Mononuclear cell (primary cell): ENCODE data around the gene TBX1. TPM values are rescaled to one million over a fixed set of nuclear protein-coding genes. Genes with fewer than 3 reads are reported as not detected.

Source experiments
- H3K27me3 ChIP-seq: 2 replicates; pipeline ENCODE4 v1.6.0; 2011; ENCODE audit warnings: low read length, control low read depth; ENCODE audit not compliant: insufficient read depth
- H3K4me1 ChIP-seq: 2 replicates; pipeline ENCODE4 v1.5.1; 2011; ENCODE audit warnings: mild to moderate bottlenecking, low read length, control low read depth; ENCODE audit not compliant: insufficient read depth
- H3K4me3 ChIP-seq: 2 replicates; pipeline ENCODE4 v1.5.1; 2011; ENCODE audit warnings: mild to moderate bottlenecking, low read length, moderate library complexity
- H3K9me3 ChIP-seq: 2 replicates; pipeline ENCODE4 v1.5.1; 2011; ENCODE audit warnings: low read depth, mild to moderate bottlenecking, control low read depth, low read length
- total RNA-seq: library from RNA; depleted of rRNA; stranded (reverse); fragments of >200 nt; gene quantifications from one replicate; pipeline ENCODE4 v1.2.3, GENCODE V29; 2012

TBX1 gene
- total RNA-seq, 1 donor, result not detected

DNA sequence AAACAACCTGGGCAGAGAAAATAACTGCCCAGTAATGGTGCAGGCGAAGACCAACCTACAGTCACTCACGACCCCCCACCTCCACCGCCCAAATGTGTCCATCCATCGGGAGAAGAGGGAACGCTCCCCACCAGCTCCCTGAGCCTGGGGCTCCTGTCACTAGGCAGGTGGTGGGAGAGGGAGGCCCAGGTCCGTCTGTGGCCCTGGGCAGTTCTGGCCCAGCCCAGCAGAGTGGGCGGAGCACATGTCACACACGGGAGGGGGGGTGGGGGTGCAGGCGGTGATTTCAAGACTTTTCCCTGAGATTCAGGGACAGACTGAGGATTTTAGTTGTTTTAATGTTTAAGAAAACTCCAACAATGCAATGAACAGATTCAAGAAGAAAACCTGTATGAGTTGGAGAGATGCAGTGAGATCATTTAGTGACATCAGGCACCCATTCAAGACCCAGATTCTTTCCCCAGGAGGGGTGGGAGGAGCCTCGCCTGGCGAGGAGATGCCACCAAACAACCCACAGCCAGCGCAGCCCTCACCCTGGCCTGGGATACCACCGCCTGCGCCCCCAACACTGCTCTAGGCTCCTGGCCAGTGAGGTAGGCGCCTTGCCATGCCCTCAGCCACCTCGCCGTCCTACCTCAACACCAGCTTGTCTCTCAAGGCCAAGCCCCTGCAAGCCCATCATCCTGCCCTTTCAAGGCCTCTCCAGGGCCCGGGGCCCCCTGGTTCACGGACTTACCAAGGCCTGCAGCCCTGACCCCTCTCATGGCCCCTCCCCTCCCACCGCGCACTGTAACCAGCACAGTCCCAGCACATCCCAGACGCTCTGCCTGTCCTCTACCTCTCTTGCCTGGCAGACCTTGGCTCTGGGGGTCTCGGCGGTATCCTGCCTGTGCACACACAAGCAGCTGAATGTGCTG, 36.8 kb downstream of the TBX1 start:
- no peaks in the 10 kb centered on the region for H3K9me3 ChIP-seq
- no peak overlapping the region for H3K4me3 ChIP-seq
- no peaks in the 10 kb centered on the region for H3K27me3 ChIP-seq
- no peaks in the 10 kb centered on the region for H3K4me1 ChIP-seq

DNA sequence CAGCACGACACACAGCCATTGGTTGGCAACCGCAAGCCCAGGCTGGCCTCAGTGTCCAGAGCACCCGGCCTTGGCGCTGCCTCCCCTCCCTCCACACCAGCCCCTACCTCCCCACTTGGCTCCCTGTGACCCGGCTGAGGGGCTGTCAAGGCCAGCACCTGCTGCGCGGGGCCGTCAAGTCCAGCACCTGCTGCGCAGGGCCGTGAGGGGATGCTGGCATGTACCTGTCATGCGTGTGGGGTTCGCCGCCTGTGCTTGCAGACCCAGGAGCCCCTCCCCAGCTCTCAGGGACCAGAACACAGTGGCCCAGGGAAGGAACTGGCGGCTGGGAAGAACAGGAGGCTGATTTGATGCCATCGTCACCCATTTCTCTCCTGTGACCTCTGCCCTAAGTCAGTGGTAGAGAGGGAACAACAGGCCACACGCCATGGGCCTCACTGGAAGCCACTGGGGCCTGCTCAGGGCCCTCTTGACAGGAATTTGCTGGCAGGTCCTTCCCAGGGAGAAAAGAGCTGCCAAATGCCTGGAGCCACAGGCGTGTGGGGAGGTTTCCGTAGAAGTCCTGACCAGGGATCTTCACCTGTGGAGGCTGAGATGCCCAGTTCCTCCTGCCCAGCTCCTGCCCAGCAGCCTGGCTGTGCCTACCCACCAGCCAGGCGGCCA, 37.6 kb downstream of the TBX1 start:
- Histone ChIP-seq H3K27me3 (no peaks in the 10 kb centered on the region), H3K9me3 (no peaks in the 10 kb centered on the region), H3K4me3 (no peak overlapping the region), H3K4me1 (no peaks in the 10 kb centered on the region)

DNA sequence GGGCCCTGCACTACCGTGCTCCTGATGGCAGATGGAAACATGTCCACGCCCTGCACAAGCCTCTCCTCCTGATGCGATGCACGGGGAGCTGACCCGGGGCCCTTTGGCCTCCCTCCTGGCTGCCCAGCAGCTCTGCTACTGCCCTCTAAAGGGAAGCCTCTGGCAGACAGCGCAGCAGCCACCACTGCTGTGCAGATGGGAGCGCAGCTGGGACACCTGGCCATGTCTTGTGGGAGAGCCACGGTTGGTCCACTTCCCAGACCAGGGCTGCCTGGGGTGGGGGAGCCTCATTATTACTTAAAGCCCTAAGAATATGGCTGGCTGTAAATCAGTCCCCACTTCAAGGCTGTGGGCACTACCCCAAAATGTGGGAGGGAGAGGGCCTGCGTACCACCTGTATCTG, 38.3 kb downstream of the TBX1 start:
- Histone ChIP-seq H3K27me3 (no peaks in the 10 kb centered on the region), H3K9me3 (no peaks in the 10 kb centered on the region), H3K4me3 (no peak overlapping the region), H3K4me1 (no peaks in the 10 kb centered on the region)

DNA sequence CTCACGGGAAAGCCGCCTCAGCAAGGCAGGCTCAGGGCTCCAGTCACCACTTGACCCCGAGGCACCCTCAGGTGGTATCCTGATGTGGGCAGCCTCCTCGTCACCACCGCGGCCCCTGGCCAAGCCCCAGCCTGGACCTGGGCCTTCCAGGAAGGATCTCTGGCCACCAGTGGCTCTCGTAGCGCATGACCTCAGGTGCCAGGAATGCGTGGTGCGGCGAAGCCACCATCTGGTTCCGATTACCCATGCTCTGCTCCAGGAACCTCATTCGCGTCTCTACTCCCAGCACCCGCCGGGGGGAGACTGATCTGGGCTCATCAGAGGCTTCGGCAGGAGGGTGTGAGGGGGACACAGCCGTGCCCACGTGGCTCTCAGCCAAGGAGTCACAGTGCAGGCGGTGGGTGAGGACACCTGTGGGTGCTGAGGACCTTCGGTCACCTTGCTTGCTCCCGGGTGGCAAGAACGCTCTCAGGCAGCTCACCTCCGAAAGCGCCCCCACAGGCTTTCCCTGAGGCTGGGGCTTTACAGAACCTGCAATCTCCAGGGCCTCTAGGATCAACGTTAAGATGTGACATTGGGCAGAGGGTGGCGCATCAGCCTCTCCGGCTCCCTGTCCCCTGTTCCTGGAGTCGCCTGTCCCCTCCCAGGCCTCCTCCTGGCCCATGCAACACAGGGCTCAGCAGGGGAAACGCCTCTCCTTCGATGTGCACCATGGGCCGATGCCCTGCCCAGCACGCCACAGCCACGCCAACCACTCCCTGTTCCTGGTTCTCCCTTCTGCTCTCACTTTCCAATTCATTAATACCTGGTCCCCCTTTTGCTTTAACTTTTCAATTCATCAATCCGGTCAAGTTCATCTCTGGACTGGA, 39.0 kb downstream of the TBX1 start:
- Histone ChIP-seq H3K4me3 (no peak overlapping the region), H3K4me1 (no peaks in the 10 kb centered on the region), H3K27me3 (no peaks in the 10 kb centered on the region), H3K9me3 (no peaks in the 10 kb centered on the region)

DNA sequence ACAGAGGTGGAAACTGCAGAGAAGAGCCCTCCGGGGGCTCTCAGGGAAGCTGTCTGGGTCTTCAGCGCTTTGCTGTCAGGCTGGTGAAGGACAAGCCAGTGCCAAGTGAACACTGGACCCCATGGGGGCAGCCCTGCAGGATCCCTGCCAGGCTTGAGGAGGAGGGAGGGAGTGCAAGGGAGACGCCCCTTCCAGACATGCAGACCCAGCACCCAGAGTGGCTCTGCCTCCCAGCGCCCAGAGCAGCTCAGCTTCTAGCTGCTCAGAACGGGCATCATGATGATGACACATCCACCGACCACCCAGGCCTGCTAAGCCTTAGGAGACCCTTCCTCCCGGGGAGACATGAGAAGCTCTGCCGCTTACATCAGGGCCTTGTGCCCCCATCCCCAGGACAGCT, 39.7 kb downstream of the TBX1 start:
- no peaks in the 10 kb centered on the region for H3K4me1 ChIP-seq
- no peaks in the 10 kb centered on the region for H3K27me3 ChIP-seq
- H3K9me3 ChIP-seq, result no peaks in the 10 kb centered on the region
- H3K4me3 ChIP-seq, result no peak overlapping the region

DNA sequence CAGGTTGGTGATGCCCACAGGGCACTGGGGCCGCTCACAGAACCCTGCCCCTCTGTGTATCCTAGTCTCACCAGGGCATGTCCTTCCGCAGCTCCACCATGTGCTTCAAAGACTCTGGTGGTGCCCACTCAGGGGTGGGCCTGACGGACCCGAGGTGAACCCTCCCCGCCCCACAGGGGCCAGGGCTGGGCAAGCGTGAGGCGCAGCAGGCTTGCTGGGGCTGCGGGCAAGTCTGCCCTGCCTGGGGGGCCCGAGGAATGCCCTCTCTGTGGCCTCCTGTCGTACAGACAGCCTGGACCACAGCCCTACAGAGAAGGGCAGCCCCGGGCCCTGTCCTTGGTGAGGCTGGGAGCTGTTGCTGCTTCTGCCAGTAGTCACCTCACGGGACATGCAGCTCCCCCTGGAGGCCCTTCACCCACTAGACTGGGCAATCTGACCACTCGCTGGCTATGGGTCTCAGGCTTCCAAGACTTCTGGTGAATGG, 40.2 kb downstream of the TBX1 start:
- H3K4me1 ChIP-seq, result no peaks in the 10 kb centered on the region
- H3K4me3 ChIP-seq, result no peak overlapping the region
- no peaks in the 10 kb centered on the region for H3K9me3 ChIP-seq
- H3K27me3 ChIP-seq, result no peaks in the 10 kb centered on the region

DNA sequence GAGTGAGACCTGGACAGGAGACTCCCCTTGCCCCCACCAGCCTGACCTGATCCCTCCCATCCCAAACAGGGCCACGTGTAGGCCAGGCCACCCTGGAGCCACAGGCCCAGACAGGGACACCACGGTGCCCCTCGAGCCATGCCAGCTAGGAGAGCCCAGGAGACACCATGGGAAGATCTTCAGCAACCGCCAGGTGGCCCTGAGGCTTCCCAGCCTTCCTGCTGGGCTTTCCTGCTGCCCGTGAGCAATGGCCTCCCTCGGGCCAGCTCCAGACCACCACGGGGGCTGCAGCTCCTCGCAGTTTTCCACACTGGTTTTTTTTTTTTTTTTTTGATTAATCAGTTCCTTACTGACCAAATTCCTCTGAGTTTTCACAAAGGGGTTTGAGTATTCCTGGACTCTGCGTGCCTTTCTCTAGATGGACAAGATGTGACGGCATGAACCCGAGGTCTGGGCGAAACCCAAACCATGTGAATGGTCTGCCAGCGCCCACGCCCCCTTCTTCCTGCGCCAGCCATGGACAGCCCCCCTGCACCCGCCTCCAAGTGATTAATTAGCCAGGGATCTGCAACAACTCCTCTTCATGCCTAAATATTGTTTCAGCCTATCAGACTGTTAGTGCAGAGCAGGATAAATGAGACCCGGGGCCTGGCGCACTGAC, 40.9 kb downstream of the TBX1 start:
- Histone ChIP-seq H3K9me3 (no peaks in the 10 kb centered on the region), H3K27me3 (no peaks in the 10 kb centered on the region), H3K4me1 (no peaks in the 10 kb centered on the region), H3K4me3 (no peak overlapping the region)

DNA sequence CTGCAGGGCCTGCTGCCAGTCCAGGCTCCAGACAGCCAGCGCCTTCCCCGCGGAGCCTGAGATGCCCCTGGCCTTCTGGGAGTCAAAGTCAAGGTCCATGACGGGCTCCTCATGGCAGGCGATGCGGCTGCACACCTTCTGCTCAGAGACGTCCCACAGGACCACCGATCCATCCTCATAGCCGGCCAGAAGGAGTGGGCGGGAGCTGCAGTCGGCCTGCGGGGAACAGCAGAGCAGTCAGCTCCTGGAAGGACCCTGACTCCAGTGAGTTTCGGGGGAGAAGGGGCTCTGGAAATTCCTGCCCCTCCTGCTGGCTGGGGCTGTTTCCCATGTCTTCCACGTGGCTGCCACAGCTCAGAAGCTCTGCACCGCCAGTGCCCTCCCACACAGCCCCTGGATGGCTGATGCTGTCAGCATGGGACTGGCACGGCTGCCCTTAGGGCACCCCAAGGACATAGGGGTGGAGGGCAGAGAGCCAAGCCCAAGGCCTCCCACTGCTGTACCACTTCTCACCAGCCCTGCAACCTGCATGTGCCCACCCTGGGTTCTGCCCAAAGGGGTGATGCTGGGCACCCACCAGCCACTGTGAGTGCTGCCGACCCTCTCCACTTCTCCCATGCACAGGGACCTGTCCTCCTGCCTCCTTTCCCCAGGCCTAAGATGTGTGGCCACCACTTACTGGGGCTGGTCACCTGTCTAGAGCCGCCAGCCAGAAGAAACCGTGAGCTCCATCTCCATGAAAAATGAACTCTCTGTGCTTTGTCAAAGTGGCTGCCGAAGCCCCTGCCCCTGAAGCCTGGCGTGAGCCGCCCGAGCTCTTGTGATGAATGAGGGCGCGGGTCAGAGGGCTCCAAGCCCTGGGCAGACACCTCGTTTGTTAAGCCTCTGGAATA, 41.7 kb downstream of the TBX1 start:
- Histone ChIP-seq H3K4me1 (no peaks in the 10 kb centered on the region), H3K9me3 (no peaks in the 10 kb centered on the region), H3K27me3 (no peaks in the 10 kb centered on the region), H3K4me3 (no peak overlapping the region)

DNA sequence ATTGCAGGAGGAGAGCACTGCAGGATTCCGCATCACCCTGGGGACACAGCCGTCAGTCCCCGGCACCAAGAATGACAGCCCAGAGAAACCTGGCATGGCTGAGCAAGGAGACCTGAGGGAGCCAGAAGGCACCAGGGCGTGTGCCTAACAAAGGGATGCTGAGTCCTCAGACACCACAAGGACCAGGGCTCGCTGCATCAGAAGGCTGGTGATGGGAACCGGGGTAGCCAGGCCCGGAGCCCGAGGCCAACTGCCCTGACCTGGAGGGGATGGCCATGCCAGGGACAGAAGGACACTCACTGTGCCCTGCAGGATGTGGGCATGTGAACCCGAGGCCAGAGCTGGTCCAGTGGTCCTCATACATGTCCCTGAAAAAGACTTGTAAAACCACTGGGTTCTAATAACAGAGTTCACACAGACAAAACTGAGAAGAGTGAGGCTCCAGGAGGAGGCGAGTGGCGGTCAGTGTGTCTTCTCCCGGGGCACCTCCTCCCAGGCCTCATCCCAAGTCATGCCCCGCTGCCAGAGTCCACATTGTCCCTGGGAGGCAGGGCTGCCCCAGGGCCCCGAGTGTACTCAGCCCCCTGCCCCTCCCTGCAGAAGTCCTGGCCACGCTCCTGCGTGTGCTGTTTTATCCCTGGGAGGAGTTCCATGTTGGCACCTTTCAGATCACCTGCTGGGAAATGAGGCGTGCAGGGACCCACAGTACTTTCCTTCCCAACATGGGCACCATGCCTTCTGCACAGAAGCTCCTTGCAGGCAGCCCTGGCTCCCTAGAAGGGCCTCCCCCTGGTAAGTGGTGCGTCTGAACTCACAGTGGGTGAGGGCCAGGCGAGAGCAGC, 42.5 kb downstream of the TBX1 start:
- H3K4me3 ChIP-seq, result no peak overlapping the region
- H3K9me3 ChIP-seq, result no peaks in the 10 kb centered on the region
- no peaks in the 10 kb centered on the region for H3K4me1 ChIP-seq
- no peaks in the 10 kb centered on the region for H3K27me3 ChIP-seq

DNA sequence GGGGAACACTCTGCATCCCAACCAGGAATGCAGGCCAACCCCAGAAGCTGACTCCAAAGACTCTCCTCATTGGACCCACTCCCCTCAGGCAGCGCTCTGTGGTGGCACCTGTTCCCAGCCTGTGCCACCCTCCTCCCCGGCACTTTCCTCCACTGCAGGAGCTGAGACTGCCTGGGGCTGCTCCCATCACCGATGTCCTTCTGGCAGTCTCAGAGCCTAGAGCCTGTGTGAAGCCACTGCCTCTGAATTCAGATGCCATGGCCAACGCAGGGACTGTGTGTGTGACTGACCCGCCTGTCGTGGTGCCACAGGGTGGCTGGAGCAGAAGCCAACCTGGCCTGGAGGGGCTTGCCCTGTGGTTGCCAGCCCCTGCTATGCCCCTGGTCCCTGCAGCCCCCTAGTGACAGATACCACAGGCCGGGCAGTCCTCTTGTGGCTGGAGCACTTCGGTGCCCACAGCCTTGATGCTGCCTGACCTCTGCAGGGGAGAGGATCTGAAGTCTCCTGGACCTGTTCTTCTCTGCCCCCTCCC, 43.2 kb downstream of the TBX1 start:
- Histone ChIP-seq H3K4me1 (no peaks in the 10 kb centered on the region), H3K27me3 (no peaks in the 10 kb centered on the region), H3K4me3 (no peak overlapping the region), H3K9me3 (no peaks in the 10 kb centered on the region)

DNA sequence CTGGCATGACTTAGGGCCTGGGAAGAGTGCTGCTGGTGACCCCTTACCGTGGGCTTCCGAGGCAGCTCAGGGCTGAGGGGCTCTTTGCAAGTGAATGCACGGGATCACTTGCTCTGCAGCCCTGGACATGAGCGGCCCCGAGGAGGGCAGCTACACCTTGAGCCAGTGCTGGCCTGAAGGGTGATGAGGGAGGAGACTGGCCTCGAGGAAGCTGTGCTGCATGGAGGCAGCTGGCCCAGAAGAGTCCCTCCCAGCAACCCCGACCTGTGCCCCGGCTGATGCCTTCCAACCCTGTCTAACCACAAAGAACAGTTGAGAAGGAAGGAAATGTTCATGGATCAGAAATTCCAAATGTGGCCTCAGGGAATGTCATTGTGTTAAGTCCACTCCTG, 45.2 kb downstream of the TBX1 start:
- Histone ChIP-seq H3K9me3 (no peaks in the 10 kb centered on the region), H3K4me1 (no peaks in the 10 kb centered on the region), H3K4me3 (no peak overlapping the region), H3K27me3 (no peaks in the 10 kb centered on the region)

DNA sequence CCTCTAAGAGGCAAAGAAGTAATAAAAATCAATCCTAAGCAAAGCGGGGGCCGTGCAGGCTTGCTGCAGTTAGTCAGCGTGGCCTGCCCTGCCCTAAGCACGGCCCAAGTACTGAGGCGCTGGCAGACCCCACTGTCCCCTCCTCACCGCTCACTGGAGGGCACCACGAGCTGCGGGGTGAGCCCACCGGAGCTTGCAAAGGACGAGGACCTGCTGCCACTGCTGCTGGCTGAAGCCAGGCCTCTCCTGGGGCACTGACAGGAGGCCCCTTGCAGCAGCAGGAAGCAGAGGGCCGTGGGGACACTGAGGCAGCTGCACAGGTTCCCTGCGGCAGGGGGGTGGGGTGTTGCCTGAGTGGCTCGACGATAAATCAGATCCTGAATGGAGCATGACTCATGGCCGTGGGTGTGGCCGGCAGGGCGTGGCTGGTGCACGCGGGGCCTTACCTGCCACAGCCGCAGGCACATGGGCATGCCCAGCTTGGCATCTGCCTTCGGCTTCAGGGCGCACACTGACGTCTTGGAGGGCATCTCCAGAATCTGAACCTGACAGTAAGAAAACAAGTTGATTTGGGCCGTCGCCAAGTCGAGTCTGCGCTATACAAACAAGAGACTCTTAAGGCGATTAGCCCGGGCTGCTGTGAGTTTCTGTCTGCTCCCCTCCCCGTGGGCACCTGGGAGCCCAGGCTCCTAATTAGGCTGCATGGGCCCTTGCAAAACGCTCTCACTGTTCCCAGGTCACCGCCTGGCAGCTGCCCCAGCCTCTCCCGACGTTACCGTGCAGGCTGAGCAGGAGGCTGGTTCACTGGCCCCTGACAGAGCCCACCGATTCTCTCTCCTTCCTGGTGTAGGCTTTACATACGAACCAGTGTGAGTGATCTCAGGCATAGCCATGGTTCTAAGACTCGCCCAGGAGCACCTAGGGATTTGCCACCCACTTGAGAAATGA, 45.9 kb downstream of the TBX1 start:
- no peak overlapping the region for H3K4me3 ChIP-seq
- no peaks in the 10 kb centered on the region for H3K4me1 ChIP-seq
- H3K27me3 ChIP-seq, result no peaks in the 10 kb centered on the region
- H3K9me3 ChIP-seq, result no peaks in the 10 kb centered on the region
